Psoas muscle (tissue), 8 donors: ENCODE results near the gene NTRK3. TPM values are rescaled to one million over a fixed set of nuclear protein-coding genes. Genes with fewer than 3 reads are reported as not detected.

Experiments
- ATAC-seq, 4 donors: fragments of 200-7000 bp; cut with Tn5 transposase; one replicate each; pipeline ENCODE4 v1.9.1; 2020; ENCODE audit warnings: moderate library complexity in 3 of 4, mild to moderate bottlenecking in 2 of 4
- DNase-seq, 2 donors: peaks; one replicate each; pipeline ENCODE4 v3.0.0-alpha.2; 2020
- H3K27ac ChIP-seq: fragments of 200-600 bp; one replicate; pipeline ENCODE4 v1.8.0; 2022
- H3K27me3 ChIP-seq, 3 donors: fragments of 200-600 bp in 1 of 3; one replicate each; pipeline versions ENCODE4 v1.6.1 to v1.8.0; 2013 to 2022; ENCODE audit warnings: low read length in 2 of 3, mild to moderate bottlenecking in 2 of 3, moderate library complexity in 1 of 3; ENCODE audit not compliant: insufficient read depth in 3 of 3
- H3K36me3 ChIP-seq, 2 donors: fragments of 200-600 bp in 1 of 2; one replicate each; pipeline versions ENCODE4 v1.6.1 to v1.8.0; 2013 to 2022; ENCODE audit warnings: low read depth in 1 of 2, mild to moderate bottlenecking in 1 of 2, moderate library complexity in 1 of 2; ENCODE audit not compliant: insufficient read depth in 1 of 2
- H3K4me1 ChIP-seq: fragments of 200-600 bp; one replicate; pipeline ENCODE4 v1.8.0; 2022
- H3K4me3 ChIP-seq: fragments of 200-600 bp; one replicate; pipeline ENCODE4 v1.8.0; 2022; ENCODE audit warnings: mild to moderate bottlenecking
- H3K9me3 ChIP-seq: fragments of 200-600 bp; one replicate; pipeline ENCODE4 v1.8.0; 2022
- WGBS, 3 donors: extraction: QIAGEN DNeasy Blood & Tissue Kit; methylation state at CpG; one replicate each; pipeline versions ENCODE4 v1.1.6 to v1.1.7; 2013; 5-methylcytosine and 5-hydroxymethylcytosine counted together
- intact Hi-C, 2 donors: fragments of 100-400 bp; cut with DNase I; formaldehyde crosslinking; loops; one replicate each; pipeline versions ENCODE4 v1.11.0 to v1.14.2; 2022
- polyA plus RNA-seq, 3 donors: library from polyadenylated mRNA; stranded (reverse); fragments of 200-250 nt; gene quantifications; one replicate each; pipeline ENCODE4 v1.2.3, GENCODE V29; 2013
- total RNA-seq, 4 donors: library from RNA; stranded (reverse); fragmentation: NEBNext Ultra II Directional in 2 of 4; extraction: Animal tissue kit (Norgen Biotek cat#: 25700) in 2 of 4; gene quantifications; one replicate each; pipeline versions ENCODE4 v1.2.1 to v1.2.4, GENCODE V29; 2021 to 2023
- TF ChIP-seq, protein P1 (sequence below): fragments of 200-600 bp; IDR thresholded peaks from one replicate; pipeline ENCODE4 v1.8.0; 2022; ENCODE audit warnings: antibody characterized with exemption
- donor health status: healthy with polysubstance abuse.
- donor health status: DM: no; HTN: no; CAD: no; lungs with moderate emphysema.
- donor health status: Bipolar disorder and iron deficiency.
- donor health status: healthy.
- donor health status: DM: yes; HTN: yes; CAD: no.
- donor health status: DM: no; HTN: no; CAD: no.
- donor health status: DM: no; HTN: no; CAD: no.
- donor health status: DM: yes; HTN: yes; CAD: no.

NTRK3 gene
- total and polyA plus RNA-seq, 7 donors: 0.17 to 1.7 (median 0.57) TPM

DNA sequence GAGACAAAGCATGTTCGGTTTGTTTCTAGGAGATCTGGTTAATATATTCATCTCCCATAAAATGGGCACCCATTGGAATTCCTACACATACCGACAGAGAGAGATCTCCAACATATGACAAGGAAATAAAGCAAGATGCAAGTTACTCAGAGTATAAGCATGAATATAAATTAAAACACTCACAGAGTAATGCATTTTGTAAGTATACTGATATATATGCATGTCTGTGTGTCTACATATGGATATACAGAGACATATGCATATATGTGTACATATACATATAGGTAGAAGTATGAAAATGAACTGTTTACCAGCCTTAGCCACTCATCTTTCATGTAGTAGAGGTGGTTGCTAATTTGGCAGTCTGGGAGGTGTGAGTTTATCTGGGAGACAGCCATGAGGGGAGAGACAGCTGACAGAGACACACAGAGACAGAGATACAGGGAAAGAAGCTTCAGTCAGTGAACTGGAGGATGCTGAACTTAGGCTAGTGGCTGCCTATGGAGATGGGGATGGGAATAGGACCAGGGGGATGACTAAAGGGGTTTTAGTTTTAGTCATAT, 134.5 kb downstream of the NTRK3 start:
- intact Hi-C loops: loop anchor here in 1 of 2 donors (10.0 kb wide), 1 partner anchor 63 kb away; no protein-coding TSS in a partner anchor
- 40 to 69% (median 52%) methylated on average over 2 of the region's 2 CpGs for WGBS, 3 donors

DNA sequence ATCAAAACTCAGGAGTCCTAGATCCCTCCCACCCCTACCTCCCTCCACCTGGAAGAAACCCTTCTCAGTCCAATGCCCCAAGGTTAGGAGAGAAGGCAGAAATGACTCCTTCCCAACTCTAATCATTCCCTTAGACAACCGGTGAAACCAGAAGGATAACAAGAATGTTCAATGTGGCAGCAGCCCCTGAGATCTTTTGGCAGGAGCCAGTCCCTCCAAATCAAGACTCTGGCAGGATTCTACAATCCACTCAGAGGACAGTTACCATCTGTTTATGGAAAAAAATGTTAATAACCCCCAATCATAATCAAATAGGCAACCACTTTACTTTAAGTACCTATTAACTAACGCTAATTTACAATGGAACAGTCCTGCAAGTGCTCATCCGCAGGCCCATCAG, 136.5 kb downstream of the NTRK3 start:
- WGBS, 3 donors: 64 to 70% (median 69%) methylated on average over 3 of the region's 3 CpGs
- Histone ChIP-seq H3K4me3 (no peak overlapping the region), H3K9me3 (no peaks in the 10 kb centered on the region), H3K4me1 (no peaks in the 10 kb centered on the region), H3K36me3 (no peaks in the 10 kb centered on the region), H3K27me3 (no peaks in the 10 kb centered on the region), H3K27ac (no peak overlapping the region)
- intact Hi-C loops: loop anchor here in 1 of 2 donors (10.0 kb wide), 1 partner anchor 65 kb away; no protein-coding TSS in a partner anchor
- DNase-seq (no peak), ATAC-seq (no peak)
- TF ChIP-seq, protein P1, sequence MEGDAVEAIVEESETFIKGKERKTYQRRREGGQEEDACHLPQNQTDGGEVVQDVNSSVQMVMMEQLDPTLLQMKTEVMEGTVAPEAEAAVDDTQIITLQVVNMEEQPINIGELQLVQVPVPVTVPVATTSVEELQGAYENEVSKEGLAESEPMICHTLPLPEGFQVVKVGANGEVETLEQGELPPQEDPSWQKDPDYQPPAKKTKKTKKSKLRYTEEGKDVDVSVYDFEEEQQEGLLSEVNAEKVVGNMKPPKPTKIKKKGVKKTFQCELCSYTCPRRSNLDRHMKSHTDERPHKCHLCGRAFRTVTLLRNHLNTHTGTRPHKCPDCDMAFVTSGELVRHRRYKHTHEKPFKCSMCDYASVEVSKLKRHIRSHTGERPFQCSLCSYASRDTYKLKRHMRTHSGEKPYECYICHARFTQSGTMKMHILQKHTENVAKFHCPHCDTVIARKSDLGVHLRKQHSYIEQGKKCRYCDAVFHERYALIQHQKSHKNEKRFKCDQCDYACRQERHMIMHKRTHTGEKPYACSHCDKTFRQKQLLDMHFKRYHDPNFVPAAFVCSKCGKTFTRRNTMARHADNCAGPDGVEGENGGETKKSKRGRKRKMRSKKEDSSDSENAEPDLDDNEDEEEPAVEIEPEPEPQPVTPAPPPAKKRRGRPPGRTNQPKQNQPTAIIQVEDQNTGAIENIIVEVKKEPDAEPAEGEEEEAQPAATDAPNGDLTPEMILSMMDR: no peak

More for the DNA sequence above, 134.5 kb downstream of the NTRK3 start:
- DNase-seq (no peak), ATAC-seq (no peak)
- Histone ChIP-seq H3K36me3 (no peaks in the 10 kb centered on the region), H3K27me3 (no peaks in the 10 kb centered on the region), H3K4me3 (no peak overlapping the region), H3K9me3 (no peaks in the 10 kb centered on the region), H3K27ac (no peak overlapping the region), H3K4me1 (no peaks in the 10 kb centered on the region)
- TF ChIP-seq, protein P1: no peak

DNA sequence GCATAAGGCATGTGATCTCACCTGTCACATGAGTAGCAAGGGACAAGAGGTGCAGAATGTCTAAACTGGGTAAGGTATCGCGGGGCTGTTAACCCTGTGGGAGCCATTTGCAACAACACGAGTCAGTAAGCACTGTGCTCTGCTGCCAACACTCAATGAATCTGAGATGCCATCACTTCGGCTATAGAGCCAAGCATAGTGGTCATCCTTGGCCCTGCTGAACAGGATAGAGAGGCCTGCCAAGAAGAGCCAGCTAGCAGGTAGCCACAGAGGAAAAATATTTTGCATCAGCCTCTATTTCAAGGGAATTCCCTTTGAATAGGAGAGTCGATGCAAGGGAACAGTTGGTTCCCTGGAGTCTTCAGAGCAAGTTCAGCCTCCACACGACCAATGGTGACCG, 137.8 kb downstream of the NTRK3 start:
- TF ChIP-seq, protein P1: no peak
- WGBS, 3 donors: 47 to 59% (median 50%) methylated on average over 7 of the region's 7 CpGs
- H3K4me3 ChIP-seq: no peak overlapping the region
- no peaks in the 10 kb centered on the region for H3K4me1 ChIP-seq
- no peak for ATAC-seq
- intact Hi-C loops: no loop called here
- H3K36me3 ChIP-seq: no peaks in the 10 kb centered on the region
- no peaks in the 10 kb centered on the region for H3K27me3 ChIP-seq
- DNase-seq: no peak
- no peak overlapping the region for H3K27ac ChIP-seq
- H3K9me3 ChIP-seq: no peaks in the 10 kb centered on the region

DNA sequence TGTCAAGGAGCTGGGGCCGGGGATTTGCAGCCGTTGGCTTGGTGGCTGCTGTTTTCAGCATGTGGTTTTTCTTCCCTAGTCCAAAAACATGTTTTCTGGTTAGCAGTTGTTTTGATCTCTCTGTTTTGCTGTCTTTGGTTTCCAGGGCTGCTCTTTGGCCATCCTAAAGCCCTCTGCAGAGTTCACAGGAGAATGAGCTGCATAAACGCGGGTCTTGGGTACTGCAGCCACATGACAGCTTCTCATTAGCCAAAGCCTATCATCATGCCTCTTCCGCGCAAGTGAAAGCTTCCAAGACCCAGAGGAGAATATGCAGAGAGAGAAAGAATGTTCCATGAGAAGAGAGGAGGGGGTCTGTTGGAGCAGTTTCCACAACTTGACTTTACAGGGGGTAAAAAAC, 138.5 kb downstream of the NTRK3 start:
- DNase-seq: no peak
- ATAC-seq: no peak
- TF ChIP-seq, protein P1: no peak
- WGBS, 3 donors: 32 to 53% (median 39%) methylated on average over 6 of the region's 6 CpGs
- Histone ChIP-seq H3K27me3 (no peaks in the 10 kb centered on the region), H3K27ac (no peak overlapping the region), H3K4me1 (no peaks in the 10 kb centered on the region), H3K9me3 (no peaks in the 10 kb centered on the region), H3K4me3 (no peak overlapping the region), H3K36me3 (no peaks in the 10 kb centered on the region)
- intact Hi-C loops: no loop called here
